GM19463 (cell line): ENCODE data around the gene ZNF660.

Experiments
- ATAC-seq: cut with Tn5 transposase; IDR thresholded peaks from one replicate; pipeline ENCODE4 v1.9.1; 2021; ENCODE audit warnings: mild to moderate bottlenecking, moderate library complexity; ENCODE audit not compliant: unreplicated experiment

ZNF660 gene

GRCh38 chr3:44628716-44629115 lies 44.0 kb downstream of the ZNF660 start:
- ATAC-seq: no peak

- ATAC-seq: no peak
Measured at GRCh38 chr3:44632193-44632592, 47.4 kb downstream of the ZNF660 start.

GRCh38 chr3:44642337-44642736 lies 57.6 kb downstream of the ZNF660 start:
- ATAC-seq: no peak

DNA sequence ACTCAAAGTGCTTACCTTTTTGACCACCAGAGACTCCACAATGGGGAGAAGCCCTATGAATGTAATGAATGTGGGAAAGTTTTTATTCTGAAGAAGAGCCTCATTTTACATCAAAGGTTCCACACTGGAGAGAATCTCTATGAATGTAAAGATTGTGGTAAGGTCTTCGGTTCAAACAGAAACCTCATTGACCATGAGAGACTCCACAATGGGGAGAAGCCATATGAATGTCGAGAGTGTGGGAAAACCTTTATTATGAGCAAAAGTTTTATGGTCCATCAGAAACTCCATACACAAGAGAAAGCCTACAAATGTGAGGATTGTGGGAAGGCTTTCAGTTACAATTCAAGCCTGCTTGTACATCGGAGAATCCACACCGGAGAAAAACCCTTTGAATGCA lies 58.3 kb downstream of the ZNF660 start:
- no peak for ATAC-seq

- no peak for ATAC-seq
Measured at GRCh38 chr3:44647771-44648170, 63.0 kb downstream of the ZNF660 start.

DNA sequence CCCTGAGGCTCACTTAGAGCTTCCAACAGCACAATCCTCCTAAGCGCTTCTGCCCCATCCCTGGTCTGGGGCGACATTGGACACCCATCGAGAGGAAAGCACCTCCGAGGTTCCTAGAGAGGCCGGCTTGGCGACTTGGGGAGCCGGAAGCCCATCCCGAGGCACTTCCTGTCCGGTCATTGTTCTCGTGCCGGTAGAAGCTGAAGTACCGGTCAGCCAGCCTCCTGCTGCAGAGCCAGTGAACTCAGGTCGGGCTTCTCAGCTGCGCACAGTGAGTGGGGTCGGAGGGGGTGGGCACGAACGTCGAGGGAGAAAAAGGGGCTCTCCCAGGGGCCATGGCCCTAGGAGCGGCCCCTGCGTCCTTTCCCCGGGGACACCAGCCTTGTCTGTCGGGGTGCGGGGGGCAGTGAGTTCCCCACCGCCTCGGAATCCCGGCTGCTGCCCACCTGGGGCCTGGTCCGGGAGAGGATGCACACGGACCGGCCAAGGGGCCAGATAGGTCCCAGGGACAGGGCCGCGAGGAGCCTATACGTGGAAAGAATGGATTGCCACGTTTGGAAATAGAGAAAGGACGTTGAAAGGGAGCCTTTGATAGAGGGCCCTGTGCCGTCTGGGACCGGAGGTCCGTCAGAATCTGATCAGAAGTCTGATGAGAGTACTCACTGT lies 63.9 kb downstream of the ZNF660 start, which contains the start of gene ZNF35:
Gene ZNF35, plus strand, starts transcription at position 169 of the 666 bp plus-strand sequence. CDS start 2,336 bp downstream, outside the sequence.
- ATAC-seq: peak; percentile 97
